ENCODE measurements around the gene PLEKHO1.

Gene PLEKHO1

GRCh38 chr1:150150133-150151021, 661 bp downstream of the PLEKHO1 start:
- peak; percentile 58 for DNase-seq

DNA sequence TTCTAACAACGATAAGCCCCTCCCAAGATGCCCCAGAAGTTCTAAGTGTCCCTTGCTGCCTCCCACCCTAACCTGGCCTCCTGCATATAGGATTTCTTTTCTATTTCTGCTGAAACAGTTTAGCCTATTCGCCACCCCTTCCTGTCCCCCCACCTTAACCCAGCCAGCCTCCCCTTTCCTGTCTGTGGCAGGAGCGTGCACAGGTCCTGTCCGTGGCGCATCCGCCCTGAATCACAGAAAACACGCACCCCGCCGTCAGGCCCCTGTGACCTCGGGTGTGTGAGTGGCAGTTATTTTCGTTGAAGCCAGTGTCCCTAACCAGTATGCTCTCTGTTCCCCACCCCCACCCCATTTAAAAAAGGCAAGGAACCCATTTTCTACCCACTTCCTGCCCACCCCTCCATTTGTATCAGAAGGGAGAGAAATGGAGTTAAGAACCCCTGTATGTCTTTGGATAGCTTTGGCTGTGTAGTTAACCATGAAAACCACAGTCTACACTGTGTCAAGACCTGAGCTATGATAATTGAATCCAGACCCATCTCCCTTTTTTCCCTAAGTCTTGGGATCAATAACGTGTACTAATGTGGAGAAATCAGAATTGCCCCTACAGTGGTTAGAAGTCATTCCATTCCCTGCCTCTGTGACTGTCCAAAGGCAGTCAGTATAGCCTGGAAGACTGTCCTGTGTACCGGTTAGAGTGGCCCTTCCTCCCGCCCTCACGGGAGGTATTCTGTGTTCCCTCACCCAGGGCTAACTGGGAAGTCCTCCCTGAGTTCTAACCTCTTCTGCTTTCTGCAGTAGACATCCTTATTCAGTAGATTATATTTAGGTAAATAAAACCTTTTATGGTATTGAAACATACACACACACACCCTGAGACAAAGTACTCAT, 1.8 kb downstream of the PLEKHO1 start:
- DNase-seq: no peak

- DNase-seq: no peak
Measured at GRCh38 chr1:150152182-150152536, 2.4 kb downstream of the PLEKHO1 start.

GRCh38 chr1:150152772-150153456, 3.2 kb downstream of the PLEKHO1 start:
- DNase-seq: no peak

DNA sequence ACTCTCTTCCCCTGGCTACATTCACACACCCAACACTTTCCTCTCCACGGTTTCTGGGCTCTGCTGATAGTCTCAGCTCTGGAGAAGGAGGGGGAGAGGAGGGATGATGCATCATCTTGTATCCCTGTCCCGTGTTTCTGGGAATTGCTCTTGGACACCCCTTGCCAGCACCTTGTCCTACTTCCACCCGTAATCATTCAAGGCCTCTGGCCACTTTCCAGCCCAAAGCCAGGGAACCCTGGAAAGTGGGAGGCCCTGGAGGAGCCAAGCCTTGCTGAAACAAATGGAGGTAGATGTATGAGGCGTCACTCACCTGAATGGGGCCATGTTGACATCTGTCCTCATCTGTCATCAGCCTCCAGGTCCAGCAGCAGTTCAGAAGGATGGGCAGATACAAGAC, 4.4 kb downstream of the PLEKHO1 start:
- DNase-seq: no peak

GRCh38 chr1:150155413-150156071, 5.8 kb downstream of the PLEKHO1 start:
- DNase-seq: no peak

GRCh38 chr1:150156868-150157603, 7.3 kb downstream of the PLEKHO1 start:
- no peak for DNase-seq

DNA sequence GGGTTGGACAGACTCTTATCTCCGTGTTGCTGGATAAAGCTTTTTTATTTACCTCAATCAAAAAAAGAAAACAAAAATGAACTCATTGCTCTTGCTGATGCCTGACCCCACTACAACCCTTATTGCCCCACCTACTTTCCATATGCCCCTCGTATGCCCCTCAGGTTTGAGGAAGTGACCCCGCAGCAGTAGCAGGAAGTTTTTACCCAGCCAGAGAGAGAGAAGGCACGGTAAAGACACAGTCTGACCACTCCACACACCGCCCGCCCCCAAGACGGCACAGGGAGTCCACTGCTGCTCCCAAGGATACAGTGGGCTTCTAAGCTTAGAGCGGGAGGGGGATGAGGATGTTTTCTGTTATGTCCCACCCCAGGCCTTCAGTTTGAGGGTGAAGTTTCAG, 9.8 kb downstream of the PLEKHO1 start:
- DNase-seq: no peak

DNA sequence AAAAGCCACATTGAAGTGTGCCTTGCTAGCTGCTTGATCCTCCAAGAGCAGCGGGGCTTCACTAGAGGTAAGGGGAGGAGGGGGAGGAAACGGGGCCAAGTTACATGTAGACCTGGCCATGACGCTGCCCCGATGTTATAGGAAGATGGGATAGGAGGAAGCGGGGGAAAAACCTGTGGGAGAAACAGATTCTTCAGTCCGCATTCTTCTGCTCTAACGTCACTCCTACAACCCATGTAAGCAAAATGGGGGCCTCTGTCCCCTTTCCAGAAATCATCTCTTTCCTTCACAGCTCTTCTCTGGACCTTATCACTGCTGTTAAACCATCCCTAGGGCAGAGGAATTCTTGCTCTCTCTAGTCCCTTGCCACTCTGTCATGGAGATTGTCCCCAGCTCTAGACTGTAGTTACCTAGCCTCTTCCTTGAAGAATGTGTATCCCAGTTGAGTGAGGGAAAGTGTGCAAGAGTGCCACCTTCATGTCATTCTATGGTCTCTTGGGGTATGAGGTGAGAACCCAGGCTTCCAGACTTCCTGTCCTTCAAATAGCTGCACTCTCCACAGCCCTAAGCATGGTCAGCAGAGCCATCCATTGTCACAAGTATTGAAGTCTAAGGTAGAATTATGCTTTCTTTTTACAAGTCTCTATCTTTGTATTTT, 11.4 kb downstream of the PLEKHO1 start:
- no peak for DNase-seq

DNA sequence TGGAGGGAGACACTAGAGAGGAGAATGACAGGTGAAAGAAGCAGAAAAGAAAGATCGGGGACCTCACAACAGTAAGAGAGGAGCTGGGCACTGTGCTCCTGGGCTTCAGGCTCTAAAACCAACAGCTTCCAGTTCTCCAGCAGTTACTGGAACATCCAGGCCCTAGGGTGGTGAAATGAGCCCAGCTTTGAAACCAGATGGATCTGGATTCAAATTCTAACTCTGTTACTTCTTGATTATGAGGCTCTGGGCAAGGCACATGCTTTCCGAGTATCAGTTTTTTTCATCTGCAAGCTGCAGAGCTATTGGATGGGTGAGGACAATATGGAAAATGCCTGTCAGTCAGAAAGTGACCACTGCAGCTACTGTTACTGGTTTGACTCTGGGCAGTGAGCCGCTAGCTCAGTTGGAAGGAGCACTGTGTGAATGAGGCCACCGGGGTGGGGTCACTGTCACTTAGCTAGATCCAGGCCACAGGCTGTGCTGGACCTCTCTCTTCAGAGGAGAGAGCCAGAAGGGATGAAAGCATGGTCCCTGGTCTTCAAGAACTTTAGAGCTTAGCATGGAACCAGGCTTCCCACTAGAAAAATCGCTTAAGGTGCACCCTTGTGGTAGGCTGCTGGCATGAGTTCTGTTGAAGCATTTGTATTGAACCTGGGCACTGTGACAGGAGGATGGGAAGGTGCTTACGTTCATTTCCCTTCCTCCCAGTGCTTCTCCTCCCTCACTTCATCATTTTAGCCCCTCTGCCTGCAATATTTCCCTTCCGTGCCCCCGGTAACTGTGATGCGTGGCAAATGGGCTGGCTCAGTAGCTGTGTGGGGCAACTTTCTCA, 12.2 kb downstream of the PLEKHO1 start:
- no peak for DNase-seq

DNA sequence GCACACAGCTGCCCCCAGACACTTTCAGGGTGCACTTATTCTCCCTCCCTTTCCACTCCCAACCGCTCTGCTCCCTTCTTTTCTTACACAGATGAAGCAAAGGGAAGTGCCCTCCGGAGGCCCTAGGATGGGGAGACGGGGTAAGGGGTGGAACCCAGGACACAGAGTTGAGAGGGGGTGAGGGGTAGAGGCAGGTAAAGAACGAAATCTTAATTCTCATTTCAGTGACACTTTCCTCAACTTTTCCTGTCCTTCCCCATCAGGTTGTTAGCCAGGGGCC, 12.8 kb downstream of the PLEKHO1 start:
- no peak for DNase-seq

DNA sequence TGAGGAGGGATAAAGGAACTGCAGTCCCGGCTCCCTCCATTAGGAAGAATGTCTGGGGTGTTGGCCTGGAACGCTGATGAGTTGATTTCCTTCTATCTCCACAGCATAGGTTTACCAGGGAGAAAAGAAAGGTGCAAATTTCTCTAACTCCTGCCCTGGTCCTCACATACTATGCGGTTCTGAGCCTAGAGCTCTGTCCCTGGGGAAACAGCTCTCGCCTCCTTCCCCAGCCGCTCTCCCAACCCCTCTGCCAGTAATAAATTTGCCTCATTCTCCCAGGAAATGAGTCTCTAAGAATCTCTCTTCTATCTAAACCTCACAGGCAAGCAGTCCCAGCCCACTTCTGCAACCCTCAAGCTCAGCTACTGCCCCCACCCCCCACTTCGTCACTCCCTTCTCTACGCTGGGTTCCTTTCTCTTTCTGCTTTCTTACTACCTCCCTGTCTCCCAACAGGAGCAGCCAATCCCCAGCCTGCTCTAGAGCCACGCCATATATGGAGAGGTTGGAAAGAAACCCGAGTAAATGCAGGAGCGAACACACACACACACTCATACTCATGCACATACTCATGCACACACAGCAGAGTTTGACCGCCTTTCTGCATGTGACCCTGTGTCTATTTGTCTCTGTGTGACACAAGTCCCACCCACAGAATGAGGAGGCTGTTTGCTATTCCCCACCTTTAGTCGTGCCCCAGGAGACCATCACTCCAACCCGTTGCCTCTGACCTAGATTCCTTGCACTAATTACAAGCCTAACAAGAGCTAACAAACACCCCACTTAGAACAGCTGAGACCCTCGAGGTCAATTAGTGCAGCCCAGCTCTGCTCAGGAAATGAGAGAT, 13.4 kb downstream of the PLEKHO1 start:
- peak; percentile 95 for DNase-seq

DNA sequence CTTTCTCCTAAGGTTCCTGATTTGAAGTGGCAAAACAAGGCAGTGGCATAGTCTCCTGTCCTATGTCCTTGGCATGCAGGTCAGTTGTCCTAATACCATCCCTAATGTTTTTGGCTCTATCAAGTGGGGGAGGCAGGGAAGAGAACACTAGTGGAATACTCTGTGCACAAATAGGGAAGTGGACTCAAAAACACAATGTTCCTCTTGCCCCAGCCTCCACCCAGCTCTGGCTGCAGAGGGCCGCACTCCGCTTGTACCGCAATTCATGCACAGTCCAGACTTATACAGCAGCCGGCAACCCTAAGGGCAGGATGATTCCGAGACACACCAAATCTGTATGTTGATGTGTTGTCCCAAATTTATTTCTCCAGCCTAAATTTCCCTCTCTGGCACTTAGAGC, 14.5 kb downstream of the PLEKHO1 start:
- DNase-seq: no peak

- no peak for DNase-seq
Measured at GRCh38 chr1:150164779-150165178, 15.1 kb downstream of the PLEKHO1 start.

DNA sequence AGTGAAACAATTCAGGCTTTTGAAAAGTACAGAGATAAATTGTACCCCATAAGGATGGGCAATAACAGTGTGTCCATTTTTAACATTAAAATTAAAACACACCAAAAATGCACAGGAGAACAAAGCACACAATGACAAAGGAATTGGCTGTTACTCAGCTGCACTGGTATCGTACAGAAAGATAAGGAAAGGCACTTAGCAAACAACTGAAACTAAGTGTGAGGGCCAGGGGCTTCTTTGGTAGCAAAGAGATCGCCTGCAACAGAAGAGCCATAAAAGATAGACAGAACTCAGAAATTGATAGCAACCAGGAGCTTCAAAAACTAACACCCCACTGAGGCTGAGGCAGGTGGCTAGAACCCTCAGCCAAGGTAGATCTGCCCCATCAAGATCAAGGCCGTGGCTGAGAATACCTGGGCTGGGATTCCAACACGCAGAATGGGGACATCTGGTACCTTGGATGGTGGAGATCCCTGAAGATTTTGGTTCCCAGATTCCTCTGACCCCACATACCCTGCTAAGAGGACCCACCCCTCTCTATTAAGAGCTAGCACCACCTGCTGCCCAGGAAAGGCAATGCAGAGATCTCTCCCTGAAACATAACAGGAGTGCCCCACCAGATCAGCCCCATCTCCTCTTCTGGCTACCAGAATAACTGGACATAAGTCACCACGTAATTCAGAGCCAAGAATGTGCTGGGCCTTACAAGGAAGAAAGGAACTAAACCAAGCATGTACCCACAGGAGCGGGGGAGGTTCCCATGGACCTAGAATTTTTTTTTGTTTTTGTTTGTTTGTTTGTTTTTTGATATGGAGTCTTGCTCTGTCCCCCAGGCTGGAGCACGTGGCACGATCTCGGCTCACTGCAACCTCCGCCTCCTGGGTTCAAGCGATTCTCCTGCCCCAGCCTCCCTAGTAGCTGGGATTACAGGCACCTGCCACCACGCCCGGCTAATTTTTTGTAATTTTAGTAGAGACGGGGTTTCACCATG, 16.2 kb downstream of the PLEKHO1 start:
- peak; percentile 66 for DNase-seq

- DNase-seq: peak; percentile 66
Measured at GRCh38 chr1:150168960-150169601, 19.4 kb downstream of the PLEKHO1 start.

- DNase-seq: no peak
Measured at GRCh38 chr1:150171801-150172200, 22.1 kb downstream of the PLEKHO1 start.

DNA sequence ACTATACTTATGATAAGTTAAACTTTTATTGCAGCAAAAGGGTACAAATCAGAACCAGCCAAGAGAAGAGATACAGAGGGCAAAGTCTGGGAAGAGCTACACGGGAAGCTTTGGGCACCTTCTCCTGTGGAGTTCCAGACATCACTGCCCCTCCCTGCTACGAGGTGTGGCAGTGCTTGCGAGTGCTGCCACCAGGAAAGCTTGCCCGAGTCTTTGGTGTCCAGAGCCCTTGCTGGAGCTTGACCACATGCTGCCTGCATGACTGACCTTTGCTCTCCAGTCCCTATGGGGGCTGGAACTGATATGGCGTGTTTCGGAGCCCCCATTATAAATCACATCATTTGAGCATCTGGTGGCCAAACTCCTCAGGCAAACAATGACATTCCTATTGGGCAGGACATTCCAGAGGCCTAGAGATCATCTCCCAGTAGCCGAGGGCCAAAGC, 23.4 kb downstream of the PLEKHO1 start:
- no peak for DNase-seq

Data from right hindlimb (tissue), 1 donor.